ENCODE results near the gene SLC44A2. TPM values are rescaled to one million over a fixed set of nuclear protein-coding genes. Genes with fewer than 3 reads are reported as not detected.

The SLC44A2 gene
- total and polyA plus RNA-seq, 10 of the 15 experiments (the other 5 are each of a cell fraction or from before 2014, with no cell fraction given) = 3.0 to 51.3 (median 26.8) TPM

DNA sequence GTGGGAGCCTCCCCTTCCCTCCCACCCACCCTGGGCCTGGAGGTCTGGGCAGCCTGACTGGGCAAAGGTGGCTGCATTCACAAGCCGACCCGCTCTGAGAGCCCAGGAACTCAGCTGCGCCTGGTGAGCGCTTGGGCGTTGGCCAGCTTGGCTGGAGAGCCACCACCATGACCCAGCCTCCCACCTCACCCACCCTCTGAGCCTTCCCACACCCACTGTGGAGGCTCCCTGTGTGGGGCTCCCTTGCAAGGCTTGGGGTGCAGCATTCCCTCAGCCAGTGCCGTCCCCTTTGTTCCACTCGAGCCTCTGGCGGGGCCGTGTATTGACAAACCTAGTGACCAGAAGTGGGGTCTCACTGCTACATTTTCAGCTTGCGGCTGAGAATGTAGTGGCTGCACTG lies 60.8 kb downstream of the SLC44A2 start:
- H2AFZ ChIP-seq (ENCODE audit: control insufficient read depth, low read depth, low read length) = no peak overlapping the region
- H3K9me3 ChIP-seq (replicated peaks; ENCODE audit: control insufficient read depth, insufficient read depth, low read length) = no peaks in the 10 kb centered on the region
- no peak for FAIRE-seq
- H3K4me1 ChIP-seq (ENCODE audit: control insufficient read depth, insufficient read depth, low read length) = no peaks in the 10 kb centered on the region
- no peak overlapping the region for H3K4me2 ChIP-seq (ENCODE audit: control insufficient read depth, insufficient read depth)
- CTCF ChIA-PET = no interaction called here
- H3K36me3 ChIP-seq (ENCODE audit: control insufficient read depth in 2 of 2, insufficient read depth in 2 of 2, low read length in 1 of 2) = peaks cover 51 to 79% of the 10 kb centered on the region in 2 experiments
- SMC1A ChIA-PET (ENCODE audit: uncharacterized antibody, unreplicated experiment) = no interaction called here
- no peak overlapping the region for H3K4me3 ChIP-seq
- no peak for ATAC-seq
- no peak for DNase-seq (ENCODE audit: low read depth, low spot score)
- H3K27ac ChIP-seq (ENCODE audit: control insufficient read depth, insufficient read depth) = no peak overlapping the region
- H3K9ac ChIP-seq (ENCODE audit: control insufficient read depth, insufficient read depth, low read length) = no peak overlapping the region
- POLR2A ChIA-PET = interaction anchor here (0.6 kb wide), 1 partner anchor 315 kb away, joined by 3 read pairs; no protein-coding TSS in a partner anchor
- 99% methylated on average over 8 of the region's 10 CpGs for WGBS (ENCODE audit: insufficient coverage, insufficient replicate concordance, low lambda C conversion rate, missing lambda C conversion rate)
- in situ Hi-C loops (cut with MboI) (no loop called here), intact Hi-C loops (cut with micrococcal nuclease; ENCODE audit: unreplicated experiment) (no loop called here)
- no peaks in the 10 kb centered on the region for H3K27me3 ChIP-seq (replicated peaks in 1 of 2; ENCODE audit: control insufficient read depth in 2 of 2, insufficient read depth in 2 of 2, low read length in 1 of 2)
- H3K79me2 ChIP-seq (ENCODE audit: control insufficient read depth, insufficient read depth, low read length) = no peaks in the 10 kb centered on the region
- RAD21 ChIA-PET (ENCODE audit: unreplicated experiment) = no interaction called here
- peaks cover 2% of the 10 kb centered on the region; the same call in 1 of the 2 replicates for H4K20me1 ChIP-seq (ENCODE audit: control insufficient read depth, insufficient read depth)
- BruUV-seq (replicated peaks) = no TSS peak
- TF ChIP-seq YY1 (IDR thresholded peaks at IDR 0.05; ENCODE audit: low read depth, low read length) (no peak), POLR2A (IDR thresholded peaks at IDR 0.05; ENCODE audit: low read depth, low read length) (peak; percentile 25; the same call in 1 of the 2 replicates)

DNA sequence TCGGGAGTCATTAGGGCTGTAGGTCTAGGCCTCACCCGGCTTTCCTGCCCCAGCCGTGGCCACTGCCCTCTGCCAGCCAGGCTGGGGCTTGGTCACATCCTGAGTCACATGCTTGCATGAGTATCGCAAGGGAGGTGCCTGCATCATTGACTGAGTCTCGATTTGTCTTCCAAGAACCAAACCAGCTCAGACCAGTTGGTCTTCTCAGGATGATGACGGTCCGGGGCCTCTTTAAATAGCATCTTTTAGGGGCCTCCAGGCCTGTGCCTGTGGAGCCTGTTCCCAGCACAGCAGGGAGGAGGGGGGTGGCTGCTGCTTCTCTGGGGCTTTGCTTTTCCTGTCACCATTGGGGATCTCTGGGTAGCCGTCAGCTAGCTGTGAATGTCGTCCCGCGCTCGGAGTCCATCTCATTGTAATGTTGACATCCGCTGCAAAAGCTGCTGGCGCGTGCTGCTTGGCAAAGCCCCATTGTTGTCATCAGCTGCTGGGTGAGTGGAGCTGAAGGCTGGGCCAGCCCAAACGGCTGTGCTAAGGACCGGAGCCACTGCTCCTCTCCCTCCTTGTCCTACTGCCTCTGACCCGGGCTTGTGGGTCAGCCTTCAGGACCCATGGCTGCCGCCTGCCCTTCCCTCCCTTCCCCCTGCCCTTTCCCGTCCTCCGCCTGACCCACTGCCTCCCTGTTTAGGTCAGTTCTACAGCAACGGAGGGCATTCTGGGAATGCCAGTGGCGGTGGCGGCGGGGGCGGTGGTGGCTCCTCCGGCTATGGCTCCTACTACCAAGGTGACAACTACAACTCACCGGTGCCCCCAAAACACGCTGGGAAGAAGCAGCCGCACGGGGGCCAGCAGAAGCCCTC lies 61.5 kb downstream of the SLC44A2 start:
- ChIA-PET RAD21 (ENCODE audit: unreplicated experiment) (no interaction called here), POLR2A (interaction anchor here (0.6 kb wide), 1 partner anchor 315 kb away, joined by 3 read pairs; no protein-coding TSS in a partner anchor), CTCF (no interaction called here), SMC1A (ENCODE audit: uncharacterized antibody, unreplicated experiment) (no interaction called here)
- DNase-seq (ENCODE audit: low read depth, low spot score) = no peak
- WGBS (ENCODE audit: insufficient coverage, insufficient replicate concordance, low lambda C conversion rate, missing lambda C conversion rate) = 90% methylated on average over 21 of the region's 31 CpGs
- H3K36me3 ChIP-seq (ENCODE audit: control insufficient read depth in 2 of 2, insufficient read depth in 2 of 2, low read length in 1 of 2) = peaks cover 45 to 80% of the 10 kb centered on the region in 2 experiments
- intact Hi-C loops (cut with micrococcal nuclease; ENCODE audit: unreplicated experiment) (no loop called here), in situ Hi-C loops (cut with MboI) (no loop called here)
- H3K27me3 ChIP-seq (replicated peaks in 1 of 2; ENCODE audit: control insufficient read depth in 2 of 2, insufficient read depth in 2 of 2, low read length in 1 of 2) = no peaks in the 10 kb centered on the region
- no peaks in the 10 kb centered on the region for H3K4me1 ChIP-seq (ENCODE audit: control insufficient read depth, insufficient read depth, low read length)
- H3K9ac ChIP-seq (ENCODE audit: control insufficient read depth, insufficient read depth, low read length) = no peak overlapping the region
- H3K79me2 ChIP-seq (ENCODE audit: control insufficient read depth, insufficient read depth, low read length) = no peaks in the 10 kb centered on the region
- peaks cover 2% of the 10 kb centered on the region; the same call in 1 of the 2 replicates for H4K20me1 ChIP-seq (ENCODE audit: control insufficient read depth, insufficient read depth)
- H2AFZ ChIP-seq (ENCODE audit: control insufficient read depth, low read depth, low read length) = no peak overlapping the region
- no peak for FAIRE-seq
- ATAC-seq = no peak
- H3K27ac ChIP-seq (ENCODE audit: control insufficient read depth, insufficient read depth) = no peak overlapping the region
- no peaks in the 10 kb centered on the region for H3K9me3 ChIP-seq (replicated peaks; ENCODE audit: control insufficient read depth, insufficient read depth, low read length)
- H3K4me3 ChIP-seq = no peak overlapping the region
- H3K4me2 ChIP-seq (ENCODE audit: control insufficient read depth, insufficient read depth) = no peak overlapping the region
- no TSS peak for BruUV-seq (replicated peaks)
- TF ChIP-seq PAX8 (IDR thresholded peaks at IDR 0.05) (no peak), TBL1XR1 (IDR thresholded peaks at IDR 0.05; ENCODE audit: low read depth, low read length) (no peak), POLR2AphosphoS5 (IDR thresholded peaks at IDR 0.05; ENCODE audit: low read length) (peak; percentile 76), POLR2A (IDR thresholded peaks at IDR 0.05; ENCODE audit: low read depth, low read length) (peak; percentile 48; the same call in 1 of the 2 replicates)
- TF ChIP-seq, protein P1, sequence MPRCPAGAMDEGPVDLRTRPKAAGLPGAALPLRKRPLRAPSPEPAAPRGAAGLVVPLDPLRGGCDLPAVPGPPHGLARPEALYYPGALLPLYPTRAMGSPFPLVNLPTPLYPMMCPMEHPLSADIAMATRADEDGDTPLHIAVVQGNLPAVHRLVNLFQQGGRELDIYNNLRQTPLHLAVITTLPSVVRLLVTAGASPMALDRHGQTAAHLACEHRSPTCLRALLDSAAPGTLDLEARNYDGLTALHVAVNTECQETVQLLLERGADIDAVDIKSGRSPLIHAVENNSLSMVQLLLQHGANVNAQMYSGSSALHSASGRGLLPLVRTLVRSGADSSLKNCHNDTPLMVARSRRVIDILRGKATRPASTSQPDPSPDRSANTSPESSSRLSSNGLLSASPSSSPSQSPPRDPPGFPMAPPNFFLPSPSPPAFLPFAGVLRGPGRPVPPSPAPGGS (IDR thresholded peaks at IDR 0.05; ENCODE audit: borderline replicate concordance, insufficient read depth, low read depth, low read length, poor library complexity, severe bottlenecking) = no peak
- TF ChIP-seq, protein P2, sequence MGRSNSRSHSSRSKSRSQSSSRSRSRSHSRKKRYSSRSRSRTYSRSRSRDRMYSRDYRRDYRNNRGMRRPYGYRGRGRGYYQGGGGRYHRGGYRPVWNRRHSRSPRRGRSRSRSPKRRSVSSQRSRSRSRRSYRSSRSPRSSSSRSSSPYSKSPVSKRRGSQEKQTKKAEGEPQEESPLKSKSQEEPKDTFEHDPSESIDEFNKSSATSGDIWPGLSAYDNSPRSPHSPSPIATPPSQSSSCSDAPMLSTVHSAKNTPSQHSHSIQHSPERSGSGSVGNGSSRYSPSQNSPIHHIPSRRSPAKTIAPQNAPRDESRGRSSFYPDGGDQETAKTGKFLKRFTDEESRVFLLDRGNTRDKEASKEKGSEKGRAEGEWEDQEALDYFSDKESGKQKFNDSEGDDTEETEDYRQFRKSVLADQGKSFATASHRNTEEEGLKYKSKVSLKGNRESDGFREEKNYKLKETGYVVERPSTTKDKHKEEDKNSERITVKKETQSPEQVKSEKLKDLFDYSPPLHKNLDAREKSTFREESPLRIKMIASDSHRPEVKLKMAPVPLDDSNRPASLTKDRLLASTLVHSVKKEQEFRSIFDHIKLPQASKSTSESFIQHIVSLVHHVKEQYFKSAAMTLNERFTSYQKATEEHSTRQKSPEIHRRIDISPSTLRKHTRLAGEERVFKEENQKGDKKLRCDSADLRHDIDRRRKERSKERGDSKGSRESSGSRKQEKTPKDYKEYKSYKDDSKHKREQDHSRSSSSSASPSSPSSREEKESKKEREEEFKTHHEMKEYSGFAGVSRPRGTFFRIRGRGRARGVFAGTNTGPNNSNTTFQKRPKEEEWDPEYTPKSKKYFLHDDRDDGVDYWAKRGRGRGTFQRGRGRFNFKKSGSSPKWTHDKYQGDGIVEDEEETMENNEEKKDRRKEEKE (IDR thresholded peaks at IDR 0.05) = no peak
